Measurements from ENCODE around the gene KCNIP4.

The KCNIP4 gene

GRCh38 chr4:21856301-21856700, 92.3 kb downstream of the KCNIP4 start:
- DNase-seq (ENCODE audit: low read depth in 1 of 2, low spot score in 1 of 2) = no peak

GRCh38 chr4:21849077-21849476, 99.5 kb downstream of the KCNIP4 start:
- no peak for DNase-seq (ENCODE audit: low read depth in 1 of 2, low spot score in 1 of 2)

GRCh38 chr4:21848021-21848420, 100.6 kb downstream of the KCNIP4 start:
- DNase-seq (ENCODE audit: low read depth in 1 of 2, low spot score in 1 of 2) = no peak

- DNase-seq (ENCODE audit: low read depth in 1 of 2, low spot score in 1 of 2) = no peak
These were observed 102.9 kb downstream of the KCNIP4 start for GRCh38 chr4:21845663-21846062.

DNA sequence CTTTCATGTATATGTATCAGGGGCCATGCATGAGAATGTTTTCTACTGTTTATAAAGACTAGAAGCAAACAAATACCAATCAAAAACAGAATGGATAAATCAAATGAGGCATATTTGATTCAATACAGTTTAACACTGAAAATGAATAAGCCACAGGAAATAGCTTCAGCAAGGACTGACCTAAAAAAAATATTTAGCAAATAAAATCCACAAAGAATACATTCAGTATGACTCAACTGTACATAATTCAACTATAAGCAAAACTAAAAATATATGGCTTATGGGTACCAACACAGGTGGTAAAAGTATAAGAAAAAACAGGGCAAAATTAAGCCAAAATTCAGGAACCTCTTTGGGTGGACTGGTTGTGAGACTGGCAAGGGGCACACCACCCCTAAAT, 112.9 kb downstream of the KCNIP4 start:
- DNase-seq (ENCODE audit: low read depth in 1 of 2, low spot score in 1 of 2) = no peak

GRCh38 chr4:21830272-21830671, 118.3 kb downstream of the KCNIP4 start:
- no peak for DNase-seq (ENCODE audit: low read depth in 1 of 2, low spot score in 1 of 2)

- DNase-seq (ENCODE audit: low read depth in 1 of 2, low spot score in 1 of 2) = no peak
These were observed 121.0 kb downstream of the KCNIP4 start for GRCh38 chr4:21827575-21827974.

GRCh38 chr4:21826071-21826470, 122.5 kb downstream of the KCNIP4 start:
- no peak for DNase-seq (ENCODE audit: low read depth in 1 of 2, low spot score in 1 of 2)

DNA sequence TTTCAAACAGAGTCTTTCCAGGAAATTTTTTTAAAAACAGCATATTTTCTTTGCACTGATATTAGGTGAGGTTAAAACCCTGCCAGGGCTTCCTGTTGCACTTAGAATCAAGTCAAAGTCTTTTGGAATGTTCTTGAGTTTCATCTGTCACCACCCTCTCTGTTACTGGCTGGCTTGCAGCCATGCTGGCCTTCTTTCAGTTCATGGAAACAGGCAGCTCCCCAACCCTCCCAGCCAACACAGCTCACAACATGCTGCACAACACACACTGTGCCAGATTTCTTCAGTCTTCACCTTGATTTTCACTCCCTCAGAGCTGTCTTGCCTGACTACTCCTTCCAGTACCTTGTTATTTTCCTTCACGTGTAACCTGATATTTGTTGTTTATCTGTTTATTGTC, 129.5 kb downstream of the KCNIP4 start:
- no peak for DNase-seq (ENCODE audit: low read depth in 1 of 2, low spot score in 1 of 2)

GRCh38 chr4:21815651-21816377, 132.8 kb downstream of the KCNIP4 start:
- no peak for DNase-seq (ENCODE audit: low read depth in 1 of 2, low spot score in 1 of 2)

GRCh38 chr4:21811565-21811964, 137.0 kb downstream of the KCNIP4 start:
- DNase-seq (ENCODE audit: low read depth in 1 of 2, low spot score in 1 of 2) = no peak

DNA sequence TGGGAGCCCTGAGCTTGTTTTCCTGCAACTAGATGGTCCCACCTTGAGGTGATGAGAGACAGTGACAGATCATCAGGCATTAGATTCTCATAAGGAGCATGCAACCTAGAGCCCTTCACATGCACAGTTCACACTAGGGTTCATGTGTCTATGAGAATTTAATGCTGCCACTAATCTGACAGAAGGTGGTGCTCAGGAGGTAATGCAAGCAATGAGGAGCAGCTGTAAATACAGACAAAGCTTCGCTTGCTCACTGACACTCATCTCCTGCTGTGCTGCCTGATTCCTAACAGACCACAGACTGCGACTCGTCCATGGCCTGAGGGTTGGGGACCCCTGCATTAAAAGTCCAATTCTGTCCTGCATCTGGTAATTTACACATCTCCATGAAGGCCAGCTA, 141.6 kb downstream of the KCNIP4 start:
- DNase-seq (ENCODE audit: low read depth in 1 of 2, low spot score in 1 of 2) = no peak

GRCh38 chr4:21802406-21802805, 146.2 kb downstream of the KCNIP4 start:
- no peak for DNase-seq (ENCODE audit: low read depth in 1 of 2, low spot score in 1 of 2)

DNA sequence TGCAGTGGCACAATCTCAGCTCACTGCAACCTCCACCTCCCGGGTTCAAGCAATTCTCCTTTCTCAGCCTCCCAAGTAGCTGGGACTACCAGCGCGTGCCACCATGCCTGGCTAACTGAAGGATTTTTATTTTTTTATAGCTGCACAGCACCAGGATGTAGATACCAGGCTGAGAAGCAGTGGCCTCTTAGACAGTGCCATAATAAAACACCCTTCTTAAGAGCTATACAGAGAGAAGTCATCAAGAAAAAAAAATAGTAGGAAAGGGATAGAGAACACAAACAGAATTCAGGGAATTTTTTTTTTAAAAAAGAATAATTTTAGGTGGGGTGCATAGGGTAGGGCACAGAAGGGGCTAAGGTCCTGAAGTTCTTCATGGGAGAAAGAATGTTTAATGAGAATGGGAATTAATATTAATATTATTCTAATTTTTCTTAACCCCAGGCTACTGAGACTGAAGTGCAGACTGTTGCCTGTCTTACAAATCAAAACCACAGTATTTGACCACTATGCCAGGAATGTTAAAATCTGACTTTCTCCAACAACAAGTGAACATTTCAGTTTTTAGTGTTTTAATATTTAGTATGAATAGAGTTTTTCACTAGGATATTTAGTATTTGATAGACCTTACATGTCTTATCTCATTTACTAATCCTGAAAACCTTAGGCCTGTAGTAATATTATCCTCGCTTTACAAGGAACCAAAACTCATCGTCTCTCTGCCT, 146.7 kb downstream of the KCNIP4 start:
- no peak for DNase-seq (ENCODE audit: low read depth in 1 of 2, low spot score in 1 of 2)

- no peak for DNase-seq (ENCODE audit: low read depth in 1 of 2, low spot score in 1 of 2)
These were observed 153.5 kb downstream of the KCNIP4 start for GRCh38 chr4:21795091-21795490.

GRCh38 chr4:21792736-21793135, 155.8 kb downstream of the KCNIP4 start:
- DNase-seq (ENCODE audit: low read depth in 1 of 2, low spot score in 1 of 2) = no peak

DNA sequence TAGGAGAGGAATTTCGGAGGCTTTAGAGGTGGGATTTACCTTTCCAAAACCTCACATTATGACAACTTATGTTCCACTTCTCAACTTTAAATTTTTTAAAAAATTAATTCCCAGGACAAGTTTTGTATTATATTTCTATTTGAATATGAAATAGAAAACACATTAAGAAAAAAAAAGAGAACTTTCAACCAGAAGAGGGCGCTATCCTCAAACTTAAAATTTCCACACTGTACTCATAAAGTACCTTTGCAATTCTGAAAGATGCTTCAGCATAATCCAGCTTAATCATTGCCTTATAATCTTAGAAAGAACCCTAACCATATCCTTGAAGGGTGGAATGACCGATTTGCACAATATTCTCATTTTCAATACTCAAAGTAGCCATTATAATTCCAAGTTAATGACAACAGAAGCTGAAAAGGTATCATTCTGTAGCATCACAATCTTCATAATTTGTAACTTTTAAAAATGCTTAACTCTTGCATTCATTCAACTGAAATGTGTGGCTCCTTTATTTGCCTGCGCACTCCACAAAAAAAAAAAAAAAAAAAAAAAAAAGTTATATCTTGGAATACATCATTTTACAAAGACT, 158.0 kb downstream of the KCNIP4 start:
- DNase-seq (ENCODE audit: low read depth in 1 of 2, low spot score in 1 of 2) = no peak

GRCh38 chr4:21780148-21780547, 168.4 kb downstream of the KCNIP4 start:
- DNase-seq (ENCODE audit: low read depth in 1 of 2, low spot score in 1 of 2) = no peak

DNA sequence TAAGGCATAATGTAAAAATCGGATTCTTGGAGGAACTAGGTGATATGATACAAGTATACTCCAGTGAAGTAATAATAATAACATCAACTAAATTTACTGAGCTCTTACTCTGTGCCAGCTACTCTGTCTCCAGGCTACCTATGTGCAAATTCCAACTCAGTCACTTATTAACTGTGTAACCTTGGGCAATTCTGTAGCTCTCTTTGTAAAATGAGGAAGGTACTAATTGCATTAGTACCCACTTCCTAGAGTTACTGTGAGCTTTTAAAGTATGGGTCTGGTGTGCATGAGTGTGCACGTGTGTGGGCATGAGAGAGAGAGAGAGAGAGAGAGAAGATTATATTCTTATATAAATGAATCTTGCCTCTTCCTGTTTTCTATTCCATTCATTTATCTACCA, 169.9 kb downstream of the KCNIP4 start:
- no peak for DNase-seq (ENCODE audit: low read depth in 1 of 2, low spot score in 1 of 2)

DNA sequence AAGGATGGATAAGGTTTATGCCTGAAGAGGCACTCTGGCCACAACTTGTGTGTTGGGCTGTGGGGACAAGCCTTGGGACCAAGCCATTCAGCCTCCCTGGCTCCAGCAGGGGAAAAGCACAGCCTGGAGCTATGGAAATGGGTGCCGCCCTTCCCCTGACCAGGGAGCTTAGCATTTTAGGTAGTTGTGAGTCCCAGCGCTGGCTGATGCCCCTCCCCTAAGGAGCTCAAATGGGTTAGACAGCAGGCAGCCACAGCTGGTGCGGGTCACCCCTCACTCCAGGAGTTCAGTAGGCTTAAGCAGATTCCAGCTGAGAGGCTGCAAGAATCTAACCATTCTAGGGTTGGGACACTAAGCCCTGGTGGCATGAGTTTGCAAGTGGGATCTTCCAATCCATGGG, 172.9 kb downstream of the KCNIP4 start:
- DNase-seq (ENCODE audit: low read depth in 1 of 2, low spot score in 1 of 2) = no peak

DNA sequence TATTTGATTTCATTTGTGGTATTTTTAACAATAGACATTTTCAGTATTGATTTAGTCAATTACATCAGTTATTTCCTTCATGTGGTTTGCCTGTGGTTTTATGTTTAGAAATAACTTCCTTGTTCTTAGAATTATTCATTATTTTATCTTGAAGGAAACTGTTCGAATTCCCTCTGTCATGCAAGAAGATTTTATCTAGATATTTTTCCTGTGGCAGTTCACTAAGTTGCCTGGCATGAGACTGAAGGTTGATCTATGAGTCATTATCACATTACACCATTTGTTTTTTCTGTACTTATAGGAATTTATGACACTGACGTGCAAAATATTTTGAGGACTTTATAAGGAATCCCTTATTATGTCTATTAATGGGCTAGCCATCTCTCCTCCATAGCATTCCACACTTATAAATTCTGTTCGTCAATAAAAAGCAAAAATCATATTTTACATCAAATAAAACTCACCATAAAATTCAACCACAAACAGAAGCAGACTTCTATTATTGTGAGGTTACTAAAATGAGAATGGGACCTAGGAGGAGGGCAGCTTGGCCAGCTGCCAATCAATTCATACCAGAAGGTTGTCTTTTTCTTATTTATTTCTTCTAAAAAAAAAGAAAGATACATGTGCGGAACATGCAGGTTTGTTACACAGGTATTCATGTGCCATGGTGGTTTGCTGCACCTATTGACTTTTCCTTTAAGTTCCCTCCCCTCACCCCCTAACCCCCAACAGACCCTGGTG, 179.0 kb downstream of the KCNIP4 start:
- DNase-seq (ENCODE audit: low read depth in 1 of 2, low spot score in 1 of 2) = no peak

All from activated T-helper 1 cell treated with anti-CD3 and anti-CD28 coated beads, Interleukin-2, amount 50 U/mL, for 16 hours (primary cell).